Mesenchymal stem cell (in vitro differentiated cells and primary cell): ENCODE results near the gene EPM2AIP1.
"Not testable (repeated sequence)": the region's sequence is repeated elsewhere in the genome, so short reads cannot be mapped to it uniquely, and the experiment has no call there.

Source experiments
- DNase-seq: peaks from one replicate; pipeline ENCODE4 v3.0.0-alpha.2; 2013
- H2AFZ ChIP-seq: one replicate; pipeline ENCODE4 v1.6.1; 2013; ENCODE audit warnings: low read depth, mild to moderate bottlenecking, control low read depth, inconsistent platforms, low read length, moderate library complexity
- H2AK5ac ChIP-seq: 2 replicates; pipeline ENCODE4 v1.6.1; 2013; ENCODE audit warnings: low read length, moderate library complexity, mild to moderate bottlenecking, inconsistent platforms; ENCODE audit not compliant: severe bottlenecking
- H2BK120ac ChIP-seq: one replicate; pipeline ENCODE4 v1.6.1; 2013; ENCODE audit warnings: low read depth, mild to moderate bottlenecking, inconsistent platforms, low read length, moderate library complexity
- H2BK12ac ChIP-seq, 2 experiments: one replicate each; pipeline ENCODE4 v1.6.1; 2013; ENCODE audit warnings: inconsistent platforms in 2 of 2, low read length in 2 of 2, mild to moderate bottlenecking in 2 of 2, moderate library complexity in 2 of 2, control low read depth in 1 of 2
- H2BK15ac ChIP-seq: one replicate; pipeline ENCODE4 v1.6.1; 2013; ENCODE audit warnings: mild to moderate bottlenecking, low read depth, inconsistent platforms; ENCODE audit not compliant: poor library complexity, severe bottlenecking
- H2BK5ac ChIP-seq: 2 replicates; pipeline ENCODE4 v1.6.1; 2013; ENCODE audit warnings: low read depth, mild to moderate bottlenecking, low read length, control low read depth, inconsistent platforms; ENCODE audit not compliant: poor library complexity, severe bottlenecking
- H3K14ac ChIP-seq, 2 experiments: one replicate each; pipeline ENCODE4 v1.6.1; 2013; ENCODE audit warnings: inconsistent platforms in 2 of 2, low read length in 2 of 2, control low read depth in 1 of 2, mild to moderate bottlenecking in 1 of 2, moderate library complexity in 1 of 2
- H3K18ac ChIP-seq, 2 experiments: one replicate each; pipeline ENCODE4 v1.6.1; 2013; ENCODE audit warnings: inconsistent platforms in 2 of 2, low read length in 2 of 2, control low read depth in 1 of 2, low read depth in 1 of 2, mild to moderate bottlenecking in 1 of 2
- H3K23ac ChIP-seq, 2 experiments: one replicate each; pipeline ENCODE4 v1.6.1; 2013; ENCODE audit warnings: inconsistent platforms in 2 of 2, low read length in 2 of 2, mild to moderate bottlenecking in 2 of 2, moderate library complexity in 2 of 2, control low read depth in 1 of 2
- H3K27ac ChIP-seq: 2 replicates; pipeline ENCODE4 v1.5.1; 2013; ENCODE audit warnings: mild to moderate bottlenecking, moderate library complexity, low read length, control low read depth, inconsistent platforms; ENCODE audit not compliant: poor library complexity, severe bottlenecking
- H3K27me3 ChIP-seq, 2 experiments: 2 replicates each; pipeline versions ENCODE4 v1.6.1 to v1.7.0; 2013; ENCODE audit warnings: low read length in 2 of 2, mild to moderate bottlenecking in 2 of 2, moderate library complexity in 2 of 2, control low read depth in 1 of 2, inconsistent platforms in 1 of 2; ENCODE audit not compliant: control insufficient read depth in 1 of 2, insufficient read depth in 1 of 2
- H3K36me3 ChIP-seq, 2 experiments: 2 replicates each; pipeline versions ENCODE4 v1.6.1 to v1.7.0; 2013; ENCODE audit warnings: low read length in 2 of 2, control low read depth in 1 of 2, inconsistent platforms in 1 of 2, low read depth in 1 of 2, mild to moderate bottlenecking in 1 of 2; ENCODE audit not compliant: insufficient read depth in 2 of 2, control insufficient read depth in 1 of 2
- H3K4ac ChIP-seq, 2 experiments: one replicate each; pipeline ENCODE4 v1.6.1; 2013; ENCODE audit warnings: inconsistent platforms in 2 of 2, low read length in 2 of 2, mild to moderate bottlenecking in 2 of 2, moderate library complexity in 2 of 2, control low read depth in 1 of 2, low read depth in 1 of 2
- H3K4me1 ChIP-seq: 2 replicates; pipeline ENCODE4 v1.6.1; 2013; ENCODE audit warnings: low read depth, low read length, control low read depth; ENCODE audit not compliant: control insufficient read depth, insufficient read depth
- H3K4me2 ChIP-seq: 2 replicates; pipeline ENCODE4 v1.6.1; 2013; ENCODE audit warnings: low read length, mild to moderate bottlenecking, inconsistent platforms; ENCODE audit not compliant: poor library complexity, severe bottlenecking
- H3K4me3 ChIP-seq, 2 experiments: 2 replicates each; pipeline versions ENCODE4 v1.5.1 to v1.7.0; 2013; ENCODE audit warnings: low read length in 2 of 2, mild to moderate bottlenecking in 2 of 2, control low read depth in 1 of 2, low read depth in 1 of 2; ENCODE audit not compliant: insufficient read depth in 1 of 2
- H3K79me1 ChIP-seq: replicated peaks from 2 replicates; pipeline ENCODE4 v1.6.1; 2013; ENCODE audit warnings: mild to moderate bottlenecking, control low read depth, low read length, inconsistent platforms; ENCODE audit not compliant: poor library complexity, severe bottlenecking
- H3K9ac ChIP-seq: 2 replicates; pipeline ENCODE4 v1.7.0; 2013; ENCODE audit warnings: mild to moderate bottlenecking, low read length, moderate library complexity
- H3K9me3 ChIP-seq: 2 replicates; pipeline ENCODE4 v1.7.0; 2013; ENCODE audit warnings: mild to moderate bottlenecking, low read length; ENCODE audit not compliant: control insufficient read depth
- H4K8ac ChIP-seq: one replicate; pipeline ENCODE4 v1.6.1; 2013; ENCODE audit warnings: inconsistent platforms, mild to moderate bottlenecking, low read length, moderate library complexity
- H4K91ac ChIP-seq: one replicate; pipeline ENCODE4 v1.6.1; 2013; ENCODE audit warnings: mild to moderate bottlenecking, low read length, inconsistent platforms
- WGBS: methylation state at CpG from one replicate; pipeline ENCODE4 v1.1.7; 2013; ENCODE audit warnings: mixed read lengths; 5-methylcytosine and 5-hydroxymethylcytosine counted together

EPM2AIP1 gene

DNA sequence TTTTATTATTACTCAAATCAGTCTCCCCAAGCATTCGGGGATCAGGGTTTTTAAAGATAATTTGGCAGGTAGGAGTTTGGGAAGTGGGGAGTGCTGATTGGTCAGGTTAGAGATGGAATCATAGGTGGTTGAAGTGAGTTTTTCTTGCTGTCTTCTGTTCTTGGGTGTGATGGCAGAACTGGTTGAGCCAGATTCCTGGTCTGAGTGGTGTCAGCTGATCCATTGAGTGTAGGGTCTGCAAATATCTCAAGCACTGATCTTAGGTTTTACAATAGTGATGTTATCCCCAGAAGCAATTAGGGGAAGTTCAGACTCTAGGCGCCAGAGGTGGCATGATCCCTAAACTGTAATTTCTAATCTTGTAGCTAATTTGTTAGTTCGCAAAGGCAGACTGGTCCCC, 27.5 kb downstream of the EPM2AIP1 start:
- no peak overlapping the region for H3K4me2 ChIP-seq
- peaks cover 3% of the 10 kb centered on the region for H3K4me1 ChIP-seq
- H4K8ac ChIP-seq = no peak overlapping the region
- no peak overlapping the region for H3K4ac ChIP-seq
- H2BK120ac ChIP-seq = no peak overlapping the region
- H2BK15ac ChIP-seq = no peak overlapping the region
- H2BK12ac ChIP-seq = no peak overlapping the region
- H4K91ac ChIP-seq = no peak overlapping the region
- no peak overlapping the region for H3K4me3 ChIP-seq
- H2AFZ ChIP-seq = no peak overlapping the region
- DNase-seq = no peak
- no peaks in the 10 kb centered on the region for H3K79me1 ChIP-seq
- no peaks in the 10 kb centered on the region for H3K36me3 ChIP-seq
- H3K27ac ChIP-seq = no peak overlapping the region
- H2AK5ac ChIP-seq = no peak overlapping the region
- H2BK5ac ChIP-seq = no peak overlapping the region
- H3K14ac ChIP-seq = no peak overlapping the region
- H3K9me3 ChIP-seq = no peaks in the 10 kb centered on the region
- H3K9ac ChIP-seq = no peak overlapping the region
- no peaks in the 10 kb centered on the region for H3K27me3 ChIP-seq
- no peak overlapping the region for H3K18ac ChIP-seq
- WGBS = 82% methylated on average over 3 of the region's 3 CpGs
- H3K23ac ChIP-seq = no peak overlapping the region

DNA sequence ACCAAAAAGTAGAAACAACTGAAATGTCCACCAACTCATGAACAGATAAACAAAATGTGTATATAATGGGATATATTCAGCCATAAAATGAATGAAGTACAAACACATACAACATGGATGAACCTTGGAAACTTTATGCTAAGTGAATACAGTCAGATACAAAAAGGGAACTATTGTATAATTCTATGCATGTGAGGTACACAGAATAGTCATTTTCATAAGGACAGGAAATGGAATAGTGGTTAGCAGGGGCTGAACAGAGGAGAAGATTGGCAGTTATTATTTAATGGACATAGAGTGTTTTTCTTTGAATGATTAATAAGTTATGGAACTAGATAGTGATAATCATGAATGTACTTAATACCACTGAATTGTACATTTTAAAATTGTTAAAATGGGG, 28.1 kb downstream of the EPM2AIP1 start:
- Histone ChIP-seq H3K14ac (no peak overlapping the region), H3K9me3 (no peaks in the 10 kb centered on the region), H4K8ac (no peak overlapping the region), H3K18ac (no peak overlapping the region), H3K27me3 (no peaks in the 10 kb centered on the region), H2AFZ (no peak overlapping the region), H3K9ac (no peak overlapping the region), H3K36me3 (no peaks in the 10 kb centered on the region), H2BK120ac (no peak overlapping the region), H2BK5ac (no peak overlapping the region), H3K4me2 (no peak overlapping the region), H2BK12ac (no peak overlapping the region), H3K4me1 (peaks cover 1% of the 10 kb centered on the region), H3K4me3 (no peak overlapping the region), H2BK15ac (no peak overlapping the region), H4K91ac (no peak overlapping the region), H3K27ac (no peak overlapping the region), H3K79me1 (no peaks in the 10 kb centered on the region), H2AK5ac (no peak overlapping the region), H3K4ac (no peak overlapping the region), H3K23ac (no peak overlapping the region)
- no peak for DNase-seq

DNA sequence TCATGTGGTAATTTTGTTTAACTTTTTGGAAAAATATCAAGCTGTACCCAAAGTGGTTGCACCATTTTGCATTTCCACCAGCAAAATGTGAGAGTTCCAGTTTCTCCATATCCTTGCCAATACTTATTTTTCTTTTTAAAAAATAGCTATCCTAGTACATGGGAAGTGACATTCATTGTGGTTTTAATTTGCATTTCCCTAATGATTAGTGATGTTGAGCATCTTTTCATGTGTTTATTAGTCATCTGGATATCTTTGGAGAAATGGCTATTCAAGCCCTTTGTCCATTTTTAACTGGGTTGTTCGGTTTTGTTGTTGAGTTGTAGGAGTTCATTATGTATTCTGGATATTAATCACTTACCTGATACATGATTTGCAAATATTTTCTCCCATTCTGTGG, 28.6 kb downstream of the EPM2AIP1 start:
- Histone ChIP-seq H2AK5ac (no peak overlapping the region), H3K14ac (no peak overlapping the region), H3K4me3 (no peak overlapping the region), H3K18ac (no peak overlapping the region), H2BK12ac (no peak overlapping the region), H2BK5ac (no peak overlapping the region), H3K9ac (no peak overlapping the region), H3K27me3 (no peaks in the 10 kb centered on the region), H3K23ac (no peak overlapping the region), H2BK120ac (no peak overlapping the region), H3K9me3 (no peaks in the 10 kb centered on the region), H3K4me1 (no peaks in the 10 kb centered on the region), H3K4ac (no peak overlapping the region), H4K8ac (no peak overlapping the region), H3K4me2 (no peak overlapping the region), H3K79me1 (no peaks in the 10 kb centered on the region), H4K91ac (no peak overlapping the region), H2BK15ac (no peak overlapping the region), H3K36me3 (no peaks in the 10 kb centered on the region), H3K27ac (no peak overlapping the region), H2AFZ (no peak overlapping the region)
- no CpG with 5 or more reads among the region's 1 CpG for WGBS
- no peak for DNase-seq

DNA sequence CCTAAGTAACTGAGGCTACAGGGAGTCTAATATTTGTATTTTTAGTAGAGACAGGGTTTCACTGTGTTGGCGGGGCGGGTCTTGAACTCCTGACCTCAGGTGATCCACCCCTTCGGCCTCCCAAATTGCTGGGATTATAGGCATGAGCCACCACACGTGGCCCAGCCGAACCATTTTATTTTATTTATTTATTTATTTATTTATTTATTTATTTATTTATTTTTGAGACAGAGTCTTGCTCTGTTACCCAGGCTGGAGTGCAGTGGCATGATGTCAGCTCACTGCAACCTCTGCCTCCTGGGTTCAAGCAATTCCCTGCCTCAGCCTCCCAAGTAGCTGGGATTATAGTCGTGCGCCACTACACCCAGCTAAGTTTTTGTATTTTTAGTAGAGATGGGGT, 29.9 kb downstream of the EPM2AIP1 start:
- H3K27ac ChIP-seq, H3K14ac ChIP-seq, H2BK12ac ChIP-seq, H3K18ac ChIP-seq, H3K23ac ChIP-seq, H2BK15ac ChIP-seq, H3K36me3 ChIP-seq, H3K4me2 ChIP-seq, H3K9me3 ChIP-seq, H3K4ac ChIP-seq, H3K4me3 ChIP-seq, H2AK5ac ChIP-seq, H3K27me3 ChIP-seq, DNase-seq, H4K91ac ChIP-seq, H3K9ac ChIP-seq, H2BK5ac ChIP-seq, H3K4me1 ChIP-seq, H2AFZ ChIP-seq, H4K8ac ChIP-seq, H3K79me1 ChIP-seq, H2BK120ac ChIP-seq: not testable (repeated sequence)
- 100% methylated on average over 4 of the region's 7 CpGs for WGBS
